ENCODE data around the gene PTPRH.

DNA sequence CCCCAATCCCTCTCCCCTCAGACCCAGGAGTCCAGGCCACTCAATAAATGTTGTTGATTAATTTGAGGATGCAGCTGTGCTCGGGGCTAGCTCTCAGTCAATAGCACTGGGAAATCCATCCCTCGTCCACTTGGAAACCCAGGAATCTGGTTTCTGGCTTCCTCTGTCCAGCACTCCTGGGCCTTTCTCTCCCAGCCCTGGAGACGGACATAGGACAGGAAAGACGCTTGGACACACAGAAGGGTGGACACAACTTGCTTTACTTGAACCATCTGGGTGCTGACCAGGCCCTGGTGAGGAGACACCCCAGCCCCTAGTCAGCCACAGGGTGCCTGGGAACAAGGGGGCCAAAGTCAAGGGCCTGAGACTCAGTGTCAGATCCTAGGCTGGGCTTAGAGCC, 50.9 kb downstream of the PTPRH start:
- TF ChIP-seq POLR2AphosphoS5 (IDR thresholded peaks at IDR 0.05) (no peak), EP300 (IDR thresholded peaks at IDR 0.05) (no peak), POLR2A (IDR thresholded peaks at IDR 0.05) (no peak)
- TF ChIP-seq, protein P1, sequence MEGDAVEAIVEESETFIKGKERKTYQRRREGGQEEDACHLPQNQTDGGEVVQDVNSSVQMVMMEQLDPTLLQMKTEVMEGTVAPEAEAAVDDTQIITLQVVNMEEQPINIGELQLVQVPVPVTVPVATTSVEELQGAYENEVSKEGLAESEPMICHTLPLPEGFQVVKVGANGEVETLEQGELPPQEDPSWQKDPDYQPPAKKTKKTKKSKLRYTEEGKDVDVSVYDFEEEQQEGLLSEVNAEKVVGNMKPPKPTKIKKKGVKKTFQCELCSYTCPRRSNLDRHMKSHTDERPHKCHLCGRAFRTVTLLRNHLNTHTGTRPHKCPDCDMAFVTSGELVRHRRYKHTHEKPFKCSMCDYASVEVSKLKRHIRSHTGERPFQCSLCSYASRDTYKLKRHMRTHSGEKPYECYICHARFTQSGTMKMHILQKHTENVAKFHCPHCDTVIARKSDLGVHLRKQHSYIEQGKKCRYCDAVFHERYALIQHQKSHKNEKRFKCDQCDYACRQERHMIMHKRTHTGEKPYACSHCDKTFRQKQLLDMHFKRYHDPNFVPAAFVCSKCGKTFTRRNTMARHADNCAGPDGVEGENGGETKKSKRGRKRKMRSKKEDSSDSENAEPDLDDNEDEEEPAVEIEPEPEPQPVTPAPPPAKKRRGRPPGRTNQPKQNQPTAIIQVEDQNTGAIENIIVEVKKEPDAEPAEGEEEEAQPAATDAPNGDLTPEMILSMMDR (IDR thresholded peaks at IDR 0.05), result no peak

Measured in stomach (tissue), 4 donors.